DMS114 treated with DMSO at 0.1 percent for 48 hours (cell line): ENCODE data around the gene CHPF.

Experiments
- DNase-seq: peaks from one replicate; lab custom pipeline; 2025; ENCODE audit not compliant: unreplicated experiment; lab: John Stamatoyannopoulos, UW

The CHPF gene

DNA sequence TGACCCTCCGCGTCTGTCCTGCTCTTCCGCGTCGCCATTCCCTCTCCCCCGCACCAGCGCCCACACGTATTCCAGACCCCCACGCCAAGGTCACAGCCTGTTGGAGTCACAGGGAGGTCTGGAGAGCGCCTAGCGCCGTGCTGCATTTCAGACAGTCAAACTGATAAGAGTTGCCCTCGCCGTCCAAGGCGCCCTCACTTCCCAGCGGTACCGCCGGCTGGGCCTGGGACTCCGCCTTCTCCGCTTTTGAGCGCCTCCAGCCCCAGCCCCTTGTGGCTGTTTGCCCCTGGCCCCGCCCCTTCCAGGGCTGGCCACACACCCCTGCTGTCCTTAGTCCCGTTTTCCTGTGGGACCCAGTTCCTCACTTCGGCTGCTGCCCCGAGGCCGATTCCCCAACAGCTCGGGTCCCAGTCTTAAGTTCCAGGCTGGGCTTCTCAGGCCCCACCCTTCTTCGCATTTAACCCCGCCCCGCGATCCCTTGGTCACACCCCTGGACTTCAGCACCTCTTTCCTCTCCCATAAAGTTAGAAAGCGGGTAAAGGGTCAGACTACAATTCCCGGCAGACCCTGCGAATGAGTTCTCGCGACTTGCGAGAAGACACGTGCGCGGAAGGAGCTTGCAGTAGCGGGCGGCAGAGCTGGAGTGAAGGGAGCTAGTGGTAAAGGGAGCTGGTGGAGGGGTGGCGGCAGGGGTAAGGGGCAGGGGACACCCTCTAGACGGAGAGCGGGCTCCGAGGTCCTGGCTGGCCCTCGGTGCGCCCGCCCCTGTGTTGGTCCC lies 45.1 kb downstream of the CHPF start, which contains the start of gene GMPPA:
Gene GMPPA (plus strand): TSS at position 612 of the 778 bp plus-strand sequence. CDS start 1,085 bp downstream, outside the sequence.
- DNase-seq: peak; percentile 97

DNA sequence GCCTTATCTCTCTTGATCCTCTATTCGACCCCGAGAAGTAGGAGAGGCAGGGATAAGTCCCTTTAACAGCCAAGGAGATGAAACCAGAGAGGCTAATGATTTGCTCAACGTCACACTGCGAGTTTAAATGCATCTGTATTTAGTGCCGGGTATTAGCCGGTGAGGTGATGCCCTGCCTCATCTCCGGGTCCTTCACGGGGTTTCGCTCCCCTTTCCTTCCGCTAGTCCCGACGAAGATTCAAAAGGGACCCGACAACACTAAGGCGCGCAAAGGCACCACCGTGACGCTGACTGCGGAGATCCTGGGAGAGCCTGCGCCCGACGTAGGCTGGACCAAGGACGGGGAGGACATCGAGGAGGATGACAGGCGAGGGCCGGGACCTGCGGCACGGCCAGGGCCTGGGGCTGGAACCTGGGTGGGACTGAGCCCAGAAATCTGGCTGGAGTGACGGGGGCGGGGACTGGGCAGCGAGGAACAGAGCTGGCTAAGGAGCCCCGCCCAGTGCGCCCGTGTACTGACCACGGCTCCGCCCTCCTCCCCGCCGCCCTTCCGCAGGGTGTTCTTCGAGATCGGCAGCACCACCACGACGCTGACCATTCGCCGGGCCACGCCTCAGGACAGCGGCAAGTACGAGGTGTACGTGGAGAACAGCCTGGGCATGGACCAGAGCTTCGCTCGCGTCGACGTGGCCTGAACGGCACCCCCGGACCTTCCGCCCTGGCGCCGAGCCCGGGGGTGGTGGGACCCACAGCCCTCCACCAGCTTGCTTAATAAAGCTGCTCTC lies 45.9 kb downstream of the CHPF start:
- DNase-seq: peak; percentile 66

DNA sequence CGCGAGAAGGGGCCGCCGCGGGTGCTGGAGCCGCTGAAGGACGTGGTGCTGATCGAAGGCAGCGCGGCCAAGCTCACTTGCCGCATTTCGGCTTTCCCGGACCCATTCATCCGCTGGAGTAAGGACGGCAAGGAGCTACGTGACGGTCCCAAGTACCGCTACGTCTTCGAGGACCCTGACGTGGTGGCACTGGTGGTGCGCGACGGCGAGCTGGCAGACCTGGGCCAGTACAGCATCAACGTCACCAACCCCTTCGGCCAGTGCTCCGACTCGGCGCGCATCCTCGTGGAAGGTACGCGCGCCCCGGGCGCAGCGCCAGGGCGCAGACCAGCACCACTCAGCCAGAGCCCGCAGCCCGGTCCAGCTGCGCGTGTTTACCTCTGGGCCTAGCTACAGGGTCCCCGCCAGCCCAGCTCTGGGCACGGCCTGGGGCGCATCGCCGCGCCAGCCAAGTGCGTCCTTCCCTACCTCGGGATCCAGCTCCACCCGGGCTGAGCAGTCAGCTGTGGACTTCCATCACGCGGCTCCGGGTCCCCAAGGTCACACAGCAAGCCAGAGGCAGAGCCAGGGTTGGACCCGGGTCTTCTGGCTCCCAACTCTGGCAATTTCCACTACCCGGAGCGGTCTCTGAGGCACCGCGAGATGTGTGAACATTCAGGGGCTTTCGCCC lies 46.6 kb downstream of the CHPF start:
- DNase-seq: no peak

DNA sequence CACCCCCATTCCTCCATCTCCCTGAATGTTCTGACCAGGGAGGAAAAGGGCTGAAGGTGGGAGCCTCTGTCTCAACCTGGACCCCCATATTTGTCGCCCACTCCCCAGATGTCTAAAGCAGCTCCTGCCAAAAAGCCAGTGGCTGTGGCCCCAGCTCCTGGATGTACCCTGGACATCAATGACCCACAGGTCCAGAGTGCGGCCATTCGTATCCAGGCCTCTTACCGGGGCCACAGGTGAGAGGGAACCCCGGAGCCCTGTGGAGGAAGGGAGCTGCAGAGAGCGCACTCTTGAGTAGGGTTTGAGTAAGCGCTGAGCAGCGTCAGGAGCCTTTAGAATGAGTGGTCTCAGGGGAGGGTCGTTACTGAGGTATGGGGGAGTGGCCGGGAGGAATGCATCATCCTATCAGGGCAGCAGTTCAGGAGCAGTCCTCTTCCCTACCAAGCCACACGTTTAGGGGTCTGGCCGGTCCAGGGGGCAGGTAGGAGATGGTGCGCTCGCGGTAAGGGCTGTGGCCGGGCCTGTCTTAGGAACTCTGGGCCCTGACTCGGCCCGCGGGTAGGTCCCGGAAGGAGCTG lies 47.3 kb downstream of the CHPF start:
- DNase-seq: no peak

DNA sequence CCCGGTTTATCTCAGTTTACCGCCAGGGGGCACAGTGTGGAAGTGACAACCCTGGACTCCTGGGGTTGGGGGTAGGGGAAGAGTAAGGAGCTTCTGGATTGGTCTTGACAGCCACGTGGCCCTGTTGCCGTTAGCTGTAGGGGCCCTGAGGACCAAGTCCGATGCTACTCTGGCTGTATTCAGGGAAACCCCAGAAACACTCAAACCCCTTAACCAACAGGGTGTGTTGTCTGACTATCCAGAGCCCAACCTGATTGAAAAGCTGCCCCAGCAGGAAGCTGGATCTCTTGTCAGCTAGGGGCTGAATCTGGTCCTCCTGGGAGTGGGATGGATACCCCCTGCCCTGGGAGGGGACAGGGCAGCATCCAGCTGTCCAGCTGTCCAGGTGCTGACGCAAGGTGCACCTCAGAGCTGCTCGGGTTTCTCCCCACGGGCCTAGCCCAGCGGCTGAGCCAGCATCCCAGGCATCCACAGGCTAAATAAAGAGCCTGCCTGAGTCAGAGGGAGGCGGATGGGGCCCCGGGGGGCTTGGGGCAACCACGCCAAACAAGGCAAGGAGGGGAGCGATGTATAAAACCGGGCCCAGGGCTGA lies 48.0 kb downstream of the CHPF start:
- peak; percentile 36 for DNase-seq

DNA sequence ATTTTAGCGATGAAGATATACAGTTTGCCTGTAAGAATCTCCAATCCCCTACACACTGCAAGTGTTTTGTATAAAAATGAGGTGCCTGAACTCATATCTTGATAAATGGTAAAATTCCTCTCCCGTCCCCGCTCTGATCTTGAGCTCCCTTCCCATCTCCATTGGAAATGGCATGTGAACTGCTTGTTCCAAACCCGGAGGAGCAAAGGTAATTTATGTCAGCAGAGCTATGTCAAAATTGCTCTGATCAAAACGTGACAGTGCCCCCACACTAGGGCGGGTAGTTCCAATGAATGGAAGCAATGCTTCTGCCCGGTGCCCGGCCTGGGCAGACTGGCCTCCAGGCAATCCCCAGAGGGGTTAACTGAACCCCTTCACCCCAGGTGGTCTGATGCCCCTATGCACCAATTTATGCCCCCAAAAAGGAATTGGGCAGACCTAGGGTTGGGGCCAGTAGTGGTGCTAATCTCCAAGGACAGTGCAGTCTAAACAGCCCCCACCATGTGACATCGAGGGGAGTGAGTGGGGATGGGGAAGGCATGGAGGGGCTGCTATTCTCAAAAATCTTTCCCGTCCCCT lies 48.6 kb downstream of the CHPF start:
- DNase-seq: no peak

DNA sequence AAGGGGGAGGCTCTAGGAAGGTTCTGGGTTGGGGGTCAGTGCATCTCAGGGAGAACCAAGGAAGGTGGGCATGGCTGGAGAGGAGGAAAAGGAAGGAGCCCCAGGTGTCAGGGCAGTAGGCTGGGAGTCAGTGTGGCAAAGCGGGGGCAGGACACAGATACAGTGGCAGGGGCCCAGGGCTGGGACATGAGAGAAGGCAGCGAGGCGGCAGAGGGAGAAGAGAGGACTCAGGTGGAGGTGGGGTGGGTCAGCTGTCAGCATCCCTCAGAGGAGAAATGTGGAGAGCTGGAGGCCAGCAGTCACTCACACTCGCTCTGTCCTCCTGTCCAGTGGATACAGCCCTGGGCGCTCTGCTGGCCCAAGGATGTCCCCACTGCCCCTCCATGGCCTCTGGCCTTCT lies 50.5 kb downstream of the CHPF start:
- DNase-seq: no peak

DNA sequence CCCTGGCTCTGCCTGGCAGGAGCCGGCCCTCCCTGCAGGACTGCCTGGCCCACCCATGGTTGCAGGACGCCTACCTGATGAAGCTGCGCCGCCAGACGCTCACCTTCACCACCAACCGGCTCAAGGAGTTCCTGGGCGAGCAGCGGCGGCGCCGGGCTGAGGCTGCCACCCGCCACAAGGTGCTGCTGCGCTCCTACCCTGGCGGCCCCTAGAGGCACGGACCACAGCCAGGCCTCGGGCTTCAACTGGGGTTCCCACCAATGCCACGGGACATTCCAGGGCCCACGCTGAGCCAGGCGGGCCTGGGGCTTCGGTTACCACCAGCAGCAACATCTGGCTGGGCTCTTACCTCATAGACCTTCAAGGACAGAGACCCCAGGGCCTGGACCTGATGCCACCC lies 51.0 kb downstream of the CHPF start:
- DNase-seq: no peak

DNA sequence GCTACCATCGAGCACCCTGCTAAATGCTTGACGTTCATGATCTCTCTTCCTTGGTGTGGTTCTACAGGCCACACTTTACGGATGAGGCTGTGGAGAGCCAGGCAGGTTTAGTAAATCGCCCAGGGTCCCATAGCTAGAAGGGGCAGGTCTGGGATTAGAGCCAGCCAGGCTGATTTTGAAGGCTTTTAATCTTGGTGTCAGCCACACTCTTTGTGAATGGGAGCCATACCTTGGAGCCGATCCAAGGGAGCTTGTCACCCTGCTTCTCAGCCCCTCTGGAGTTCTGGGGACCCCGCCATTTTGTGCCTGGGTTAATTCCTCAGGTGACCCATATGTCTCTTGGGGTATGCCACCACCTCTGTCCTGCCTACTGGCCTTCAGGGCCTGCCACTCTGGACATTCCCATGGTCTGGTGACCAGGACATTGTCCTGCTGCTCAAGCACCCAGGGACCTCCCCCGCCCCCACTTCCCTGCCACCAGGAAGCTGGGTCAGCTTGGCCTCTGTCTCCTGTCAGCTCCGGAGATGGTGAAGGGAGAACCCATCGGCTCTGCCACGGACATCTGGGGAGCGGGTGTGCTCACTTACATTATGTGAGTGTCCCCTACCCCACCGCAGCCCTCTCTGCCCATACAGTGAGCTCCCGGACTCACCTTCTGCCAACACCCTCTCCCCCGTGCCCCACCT lies 52.2 kb downstream of the CHPF start:
- no peak for DNase-seq

DNA sequence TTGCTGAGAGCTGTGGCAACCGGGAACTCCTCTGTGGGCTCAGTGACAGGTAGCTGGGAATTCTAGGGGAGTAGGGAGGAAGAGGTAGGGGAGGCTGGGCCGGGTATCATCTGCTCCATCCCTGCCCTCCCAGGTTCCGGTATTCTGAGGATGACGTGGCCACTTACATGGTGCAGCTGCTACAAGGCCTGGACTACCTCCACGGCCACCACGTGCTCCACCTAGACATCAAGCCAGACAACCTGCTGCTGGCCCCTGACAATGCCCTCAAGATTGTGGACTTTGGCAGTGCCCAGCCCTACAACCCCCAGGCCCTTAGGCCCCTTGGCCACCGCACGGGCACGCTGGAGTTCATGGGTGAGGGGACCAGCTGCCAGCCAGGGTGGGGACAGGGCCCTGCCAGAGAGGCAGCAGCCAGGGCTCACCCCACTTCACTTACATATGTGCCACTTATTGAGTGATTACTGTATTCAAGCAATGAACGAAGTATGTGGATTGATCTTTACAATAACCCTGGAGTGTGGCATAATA lies 52.9 kb downstream of the CHPF start:
- no peak for DNase-seq

DNA sequence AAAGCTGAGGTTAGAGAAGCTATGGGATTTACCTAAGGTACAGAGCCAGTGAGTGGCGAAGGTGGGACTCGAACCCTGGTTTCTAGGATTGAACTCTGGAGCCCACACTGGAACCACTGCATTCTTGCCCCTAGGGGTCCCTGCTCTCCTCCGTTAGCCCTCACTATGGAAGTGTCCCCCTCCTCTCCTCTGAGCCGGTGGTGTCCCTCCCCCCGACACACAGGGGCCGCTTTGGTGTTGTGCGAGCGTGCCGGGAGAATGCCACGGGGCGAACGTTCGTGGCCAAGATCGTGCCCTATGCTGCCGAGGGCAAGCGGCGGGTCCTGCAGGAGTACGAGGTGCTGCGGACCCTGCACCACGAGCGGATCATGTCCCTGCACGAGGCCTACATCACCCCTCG lies 53.4 kb downstream of the CHPF start:
- no peak for DNase-seq

DNA sequence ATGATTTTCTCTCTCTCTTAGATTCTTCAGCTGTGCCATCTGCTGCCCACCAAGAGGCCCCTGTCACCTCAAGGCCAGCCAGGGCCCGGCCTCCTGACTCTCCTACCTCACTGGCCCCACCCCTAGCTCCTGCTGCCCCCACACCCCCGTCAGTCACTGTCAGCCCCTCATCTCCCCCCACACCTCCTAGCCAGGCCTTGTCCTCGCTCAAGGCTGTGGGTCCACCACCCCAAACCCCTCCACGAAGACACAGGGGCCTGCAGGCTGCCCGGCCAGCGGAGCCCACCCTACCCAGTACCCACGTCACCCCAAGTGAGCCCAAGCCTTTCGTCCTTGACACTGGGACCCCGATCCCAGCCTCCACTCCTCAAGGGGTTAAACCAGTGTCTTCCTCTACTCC lies 54.3 kb downstream of the CHPF start:
- no peak for DNase-seq
